Heart left ventricle (tissue), 13 donors: Measurements from ENCODE around the gene CD24.

Source experiments
- CTCF ChIP-seq, 12 donors: fragments of 200-600 bp; sonication (generic) in 4 of 12; IDR thresholded peaks; one replicate each; pipeline versions ENCODE4 v1.5.0 to v1.8.0; 2018 to 2022; ENCODE audit warnings: antibody characterized with exemption in 12 of 12, mild to moderate bottlenecking in 5 of 12
- POLR2A ChIP-seq, 2 donors: fragments of 450-650 bp; IDR thresholded peaks; one replicate each; pipeline ENCODE4 v1.6.1; 2017; ENCODE audit warnings: antibody characterized with exemption in 2 of 2, mild to moderate bottlenecking in 2 of 2, moderate library complexity in 2 of 2
- donor health status: ischemic (EF 13 %, LVEDD 7.1; RV severe dilation, severe dysfunction).
- donor health status: DM: no; HTN: yes; CAD: no.
- donor health status: DM: no; HTN: no; CAD: no.
- donor health status: ischemic (EF 25% LVEDD 6.9; RV normal size, moderate dysfunction).
- donor health status: ischemic (EF 25% LVEDD 5.7; RV mildly dilated, moderate dysfunction).
- donor health status: ischemic (EF 35%, LVEDD 5.7; RV mildly dilated, moderate dysfunction).
- donor health status: nonischemic (EF 11% LVEDD 7.7; RV severe dilation, severe dysfunction).
- donor health status: DM: yes; HTN: yes; CAD: no.
- donor health status: PGD.
- donor health status: ischemic (EF 29% LVEDD 5.4; RV normal size, mild dysfunction).
- donor health status: nonischemic (EF 23%, LVEDD 6.1; RV moderate dilation, normal function).

DNA sequence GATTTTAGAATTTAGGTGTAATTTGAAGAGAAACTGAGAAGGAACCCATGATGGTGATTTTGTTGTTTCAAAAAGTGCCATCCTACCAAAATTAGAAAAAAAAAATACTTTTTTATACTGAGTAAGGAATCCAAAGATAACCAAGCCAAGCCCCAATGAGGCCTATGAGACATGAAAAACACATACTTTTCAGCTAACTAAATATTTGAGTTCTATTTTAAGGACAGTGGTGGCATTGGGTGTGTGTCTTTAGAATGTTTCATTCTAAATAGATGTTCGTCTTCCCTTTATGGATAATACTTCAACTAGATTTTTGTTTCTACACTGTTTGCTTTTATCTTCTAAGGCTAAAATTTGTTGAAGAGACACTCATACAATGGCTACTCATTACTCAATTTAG is 9.6 kb downstream of the CD24 start:
- no peak for TF ChIP-seq CTCF (IDR thresholded peaks at IDR 0.05)
- TF ChIP-seq POLR2A (IDR thresholded peaks at IDR 0.05) = no peak
